HepG2 (cell line): ENCODE data around the gene RAB15. TPM values are rescaled to one million over a fixed set of nuclear protein-coding genes. Genes with fewer than 3 reads are reported as not detected.

Source experiments
- ELF1 ChIP-seq: sonication (generic); formaldehyde crosslinking; IDR thresholded peaks from 2 replicates; pipeline ENCODE4 v1.4.0; 2020; ENCODE audit warnings: missing genetic modification reagents
- FOSL2 ChIP-seq: sonication (generic); formaldehyde crosslinking; IDR thresholded peaks from 2 replicates; pipeline ENCODE4 v1.4.0; 2020; ENCODE audit warnings: missing genetic modification reagents
- FOXK2 ChIP-seq: fragments of 450-650 bp; IDR thresholded peaks from 2 replicates; pipeline ENCODE4 v1.6.1; 2016
- HNF4A ChIP-seq: sonication (generic); formaldehyde crosslinking; IDR thresholded peaks from 2 replicates; pipeline ENCODE4 v1.4.0; 2020; ENCODE audit warnings: missing genetic modification reagents
- JDP2 ChIP-seq: sonication (generic); formaldehyde crosslinking; IDR thresholded peaks from 2 replicates; pipeline ENCODE4 v1.8.1; 2022; ENCODE audit warnings: missing genetic modification reagents, borderline replicate concordance
- KDM5A ChIP-seq: fragments of 200-600 bp; sonication (generic); IDR thresholded peaks from 2 replicates; pipeline ENCODE4 v1.7.0; 2018; ENCODE audit warnings: antibody characterized with exemption, mild to moderate bottlenecking, low read length, borderline replicate concordance
- NFE2L1 ChIP-seq: sonication (generic); formaldehyde crosslinking; IDR thresholded peaks from 2 replicates; pipeline ENCODE4 v1.4.0; 2020; ENCODE audit warnings: missing genetic modification reagents, mild to moderate bottlenecking, borderline replicate concordance
- PITX1 ChIP-seq: sonication (generic); formaldehyde crosslinking; IDR thresholded peaks from 2 replicates; pipeline ENCODE4 v1.5.1; 2020; ENCODE audit warnings: mild to moderate bottlenecking, missing genetic modification reagents
- RFX5 ChIP-seq: IDR thresholded peaks from 2 replicates; pipeline ENCODE4 v1.6.1; 2011; ENCODE audit warnings: low read depth, low read length, improper control_type of control experiment
- SUZ12 ChIP-seq: fragments of 150-350 bp; IDR thresholded peaks from 2 replicates; pipeline ENCODE4 v1.6.1; 2014; ENCODE audit warnings: low read depth, low read length
- YEATS4 ChIP-seq: sonication (generic); formaldehyde crosslinking; IDR thresholded peaks from 2 replicates; pipeline ENCODE4 v1.4.0; 2020; ENCODE audit warnings: missing genetic modification reagents, borderline replicate concordance
- ZMYM4 ChIP-seq: sonication (generic); formaldehyde crosslinking; IDR thresholded peaks from 2 replicates; pipeline ENCODE4 v1.8.1; 2023; ENCODE audit warnings: mild to moderate bottlenecking, missing genetic modification reagents
- ZNF10 ChIP-seq: sonication (generic); formaldehyde crosslinking; IDR thresholded peaks from 2 replicates; pipeline ENCODE4 v1.4.0; 2020; ENCODE audit warnings: mild to moderate bottlenecking, low read depth, missing genetic modification reagents, borderline replicate concordance
- ZNF263 ChIP-seq: sonication (generic); formaldehyde crosslinking; IDR thresholded peaks from 2 replicates; pipeline ENCODE4 v1.4.0; 2020; ENCODE audit warnings: missing genetic modification reagents
- ZNF598 ChIP-seq: sonication (generic); formaldehyde crosslinking; IDR thresholded peaks from 2 replicates; pipeline ENCODE4 v1.5.1; 2020; ENCODE audit warnings: mild to moderate bottlenecking, missing genetic modification reagents, borderline replicate concordance
- ZNF724P ChIP-seq: sonication (generic); formaldehyde crosslinking; IDR thresholded peaks from 2 replicates; pipeline ENCODE4 v1.8.0; 2022; ENCODE audit warnings: missing genetic modification reagents, borderline replicate concordance
- ZNF747 ChIP-seq: sonication (generic); formaldehyde crosslinking; IDR thresholded peaks from 2 replicates; pipeline ENCODE4 v1.8.1; 2023; ENCODE audit warnings: missing genetic modification reagents, mild to moderate bottlenecking, borderline replicate concordance
- polyA plus RNA-seq, 8 experiments: library from polyadenylated mRNA; depleted of rRNA in 3 of 8; stranded (reverse) in 7 of 8; unstranded in 1 of 8; fragments of >200 nt; fragmentation: Illumina TruSeq in 4 of 8; extraction: Trizol in 4 of 8; gene quantifications; 2 replicates each; pipeline versions ENCODE4 v1.2.1 to v1.2.3, GENCODE V29; 2011 to 2016; ENCODE audit warnings: low read depth in 4 of 8, missing spikeins in 1 of 8, mixed read lengths in 1 of 8; ENCODE audit not compliant: insufficient read depth in 1 of 8
- total RNA-seq, 5 experiments: library from RNA; depleted of rRNA; stranded (reverse); fragments of >200 nt; fragmentation: Illumina TruSeq; extraction: Trizol; gene quantifications; 2 replicates each; pipeline ENCODE4 v1.2.3, GENCODE V29; 2016; ENCODE audit warnings: low read depth in 1 of 5
- TF ChIP-seq, protein P1 (sequence below): sonication (generic); formaldehyde crosslinking; IDR thresholded peaks from 2 replicates; pipeline ENCODE4 v1.8.1; 2023; ENCODE audit warnings: mild to moderate bottlenecking, inconsistent platforms, moderate library complexity, missing genetic modification reagents, borderline replicate concordance
- TF ChIP-seq, protein P2 (sequence below): IDR thresholded peaks from 2 replicates; pipeline ENCODE4 v1.4.0; 2020; ENCODE audit warnings: mild to moderate bottlenecking, missing genetic modification reagents
- TF ChIP-seq, protein P3 (sequence below): sonication (generic); formaldehyde crosslinking; conservative IDR thresholded peaks from 2 replicates; pipeline ENCODE4 v1.4.0; 2020; ENCODE audit warnings: missing genetic modification reagents
- TF ChIP-seq, protein P4 (sequence below): sonication (generic); formaldehyde crosslinking; IDR thresholded peaks from 2 replicates; pipeline ENCODE4 v1.8.0; 2022; ENCODE audit warnings: missing genetic modification reagents, mild to moderate bottlenecking, moderate library complexity, borderline replicate concordance

Gene RAB15
- total and polyA plus RNA-seq, 2 of the 13 experiments (the other 11 are each of a cell fraction or from before 2014, with no cell fraction given): 7.4 to 18.5 TPM

GRCh38 chr14:64942531-64943111 is 29.5 kb downstream of the RAB15 start, which contains the start of gene GPX2 (continued):
- TF ChIP-seq, protein P1, sequence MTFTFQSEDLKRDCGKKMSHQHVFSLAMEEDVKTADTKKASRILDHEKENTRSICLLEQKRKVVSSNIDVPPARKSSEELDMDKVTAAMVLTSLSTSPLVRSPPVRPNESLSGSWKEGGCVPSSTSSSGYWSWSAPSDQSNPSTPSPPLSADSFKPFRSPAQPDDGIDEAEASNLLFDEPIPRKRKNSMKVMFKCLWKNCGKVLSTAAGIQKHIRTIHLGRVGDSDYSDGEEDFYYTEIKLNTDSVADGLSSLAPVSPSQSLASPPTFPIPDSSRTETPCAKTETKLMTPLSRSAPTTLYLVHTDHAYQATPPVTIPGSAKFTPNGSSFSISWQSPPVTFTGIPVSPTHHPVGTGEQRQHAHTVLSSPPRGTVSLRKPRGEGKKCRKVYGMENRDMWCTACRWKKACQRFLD (CRISPR knock-in tag): no peak
- TF ChIP-seq, protein P2, sequence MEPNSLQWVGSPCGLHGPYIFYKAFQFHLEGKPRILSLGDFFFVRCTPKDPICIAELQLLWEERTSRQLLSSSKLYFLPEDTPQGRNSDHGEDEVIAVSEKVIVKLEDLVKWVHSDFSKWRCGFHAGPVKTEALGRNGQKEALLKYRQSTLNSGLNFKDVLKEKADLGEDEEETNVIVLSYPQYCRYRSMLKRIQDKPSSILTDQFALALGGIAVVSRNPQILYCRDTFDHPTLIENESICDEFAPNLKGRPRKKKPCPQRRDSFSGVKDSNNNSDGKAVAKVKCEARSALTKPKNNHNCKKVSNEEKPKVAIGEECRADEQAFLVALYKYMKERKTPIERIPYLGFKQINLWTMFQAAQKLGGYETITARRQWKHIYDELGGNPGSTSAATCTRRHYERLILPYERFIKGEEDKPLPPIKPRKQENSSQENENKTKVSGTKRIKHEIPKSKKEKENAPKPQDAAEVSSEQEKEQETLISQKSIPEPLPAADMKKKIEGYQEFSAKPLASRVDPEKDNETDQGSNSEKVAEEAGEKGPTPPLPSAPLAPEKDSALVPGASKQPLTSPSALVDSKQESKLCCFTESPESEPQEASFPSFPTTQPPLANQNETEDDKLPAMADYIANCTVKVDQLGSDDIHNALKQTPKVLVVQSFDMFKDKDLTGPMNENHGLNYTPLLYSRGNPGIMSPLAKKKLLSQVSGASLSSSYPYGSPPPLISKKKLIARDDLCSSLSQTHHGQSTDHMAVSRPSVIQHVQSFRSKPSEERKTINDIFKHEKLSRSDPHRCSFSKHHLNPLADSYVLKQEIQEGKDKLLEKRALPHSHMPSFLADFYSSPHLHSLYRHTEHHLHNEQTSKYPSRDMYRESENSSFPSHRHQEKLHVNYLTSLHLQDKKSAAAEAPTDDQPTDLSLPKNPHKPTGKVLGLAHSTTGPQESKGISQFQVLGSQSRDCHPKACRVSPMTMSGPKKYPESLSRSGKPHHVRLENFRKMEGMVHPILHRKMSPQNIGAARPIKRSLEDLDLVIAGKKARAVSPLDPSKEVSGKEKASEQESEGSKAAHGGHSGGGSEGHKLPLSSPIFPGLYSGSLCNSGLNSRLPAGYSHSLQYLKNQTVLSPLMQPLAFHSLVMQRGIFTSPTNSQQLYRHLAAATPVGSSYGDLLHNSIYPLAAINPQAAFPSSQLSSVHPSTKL: peak; percentile 85
- TF ChIP-seq, protein P3, sequence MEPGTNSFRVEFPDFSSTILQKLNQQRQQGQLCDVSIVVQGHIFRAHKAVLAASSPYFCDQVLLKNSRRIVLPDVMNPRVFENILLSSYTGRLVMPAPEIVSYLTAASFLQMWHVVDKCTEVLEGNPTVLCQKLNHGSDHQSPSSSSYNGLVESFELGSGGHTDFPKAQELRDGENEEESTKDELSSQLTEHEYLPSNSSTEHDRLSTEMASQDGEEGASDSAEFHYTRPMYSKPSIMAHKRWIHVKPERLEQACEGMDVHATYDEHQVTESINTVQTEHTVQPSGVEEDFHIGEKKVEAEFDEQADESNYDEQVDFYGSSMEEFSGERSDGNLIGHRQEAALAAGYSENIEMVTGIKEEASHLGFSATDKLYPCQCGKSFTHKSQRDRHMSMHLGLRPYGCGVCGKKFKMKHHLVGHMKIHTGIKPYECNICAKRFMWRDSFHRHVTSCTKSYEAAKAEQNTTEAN (CRISPR knock-in tag): no peak
- TF ChIP-seq HNF4A (CRISPR knock-in tag) (peak; percentile 41; the same call in 1 of the 2 replicates), ZNF598 (CRISPR knock-in tag) (no peak), ELF1 (CRISPR knock-in tag) (peak; percentile 31; the same call in 1 of the 2 replicates), SUZ12 (no peak), JDP2 (CRISPR knock-in tag) (no peak), FOXK2 (no peak), ZMYM4 (peak; percentile 58), ZNF263 (CRISPR knock-in tag) (peak; percentile 99), RFX5 (no peak), YEATS4 (CRISPR knock-in tag) (peak; percentile 28; the same call in 1 of the 2 replicates), KDM5A (peak; percentile 17; the same call in 1 of the 2 replicates), ZNF747 (CRISPR knock-in tag) (no peak), PITX1 (CRISPR knock-in tag) (peak; percentile 78; the same call in 1 of the 2 replicates), FOSL2 (CRISPR knock-in tag) (peak; percentile 57), ZNF10 (CRISPR knock-in tag) (no peak), NFE2L1 (peak; percentile 95; the same call in 1 of the 2 replicates), ZNF724P (CRISPR knock-in tag) (no peak)
- TF ChIP-seq, protein P4, sequence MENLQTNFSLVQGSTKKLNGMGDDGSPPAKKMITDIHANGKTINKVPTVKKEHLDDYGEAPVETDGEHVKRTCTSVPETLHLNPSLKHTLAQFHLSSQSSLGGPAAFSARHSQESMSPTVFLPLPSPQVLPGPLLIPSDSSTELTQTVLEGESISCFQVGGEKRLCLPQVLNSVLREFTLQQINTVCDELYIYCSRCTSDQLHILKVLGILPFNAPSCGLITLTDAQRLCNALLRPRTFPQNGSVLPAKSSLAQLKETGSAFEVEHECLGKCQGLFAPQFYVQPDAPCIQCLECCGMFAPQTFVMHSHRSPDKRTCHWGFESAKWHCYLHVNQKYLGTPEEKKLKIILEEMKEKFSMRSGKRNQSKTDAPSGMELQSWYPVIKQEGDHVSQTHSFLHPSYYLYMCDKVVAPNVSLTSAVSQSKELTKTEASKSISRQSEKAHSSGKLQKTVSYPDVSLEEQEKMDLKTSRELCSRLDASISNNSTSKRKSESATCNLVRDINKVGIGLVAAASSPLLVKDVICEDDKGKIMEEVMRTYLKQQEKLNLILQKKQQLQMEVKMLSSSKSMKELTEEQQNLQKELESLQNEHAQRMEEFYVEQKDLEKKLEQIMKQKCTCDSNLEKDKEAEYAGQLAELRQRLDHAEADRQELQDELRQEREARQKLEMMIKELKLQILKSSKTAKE: no peak
